ENCODE data around the gene TMEFF2.

The TMEFF2 gene

GRCh38 chr2:192010073-192010472, 184.7 kb downstream of the TMEFF2 start:
- no peak for DNase-seq (ENCODE audit: low spot score)

- no peak for DNase-seq (ENCODE audit: low spot score)
These were observed 187.0 kb downstream of the TMEFF2 start for GRCh38 chr2:192007581-192008228.

- no peak for DNase-seq (ENCODE audit: low spot score)
These were observed 189.5 kb downstream of the TMEFF2 start for GRCh38 chr2:192005211-192005610.

DNA sequence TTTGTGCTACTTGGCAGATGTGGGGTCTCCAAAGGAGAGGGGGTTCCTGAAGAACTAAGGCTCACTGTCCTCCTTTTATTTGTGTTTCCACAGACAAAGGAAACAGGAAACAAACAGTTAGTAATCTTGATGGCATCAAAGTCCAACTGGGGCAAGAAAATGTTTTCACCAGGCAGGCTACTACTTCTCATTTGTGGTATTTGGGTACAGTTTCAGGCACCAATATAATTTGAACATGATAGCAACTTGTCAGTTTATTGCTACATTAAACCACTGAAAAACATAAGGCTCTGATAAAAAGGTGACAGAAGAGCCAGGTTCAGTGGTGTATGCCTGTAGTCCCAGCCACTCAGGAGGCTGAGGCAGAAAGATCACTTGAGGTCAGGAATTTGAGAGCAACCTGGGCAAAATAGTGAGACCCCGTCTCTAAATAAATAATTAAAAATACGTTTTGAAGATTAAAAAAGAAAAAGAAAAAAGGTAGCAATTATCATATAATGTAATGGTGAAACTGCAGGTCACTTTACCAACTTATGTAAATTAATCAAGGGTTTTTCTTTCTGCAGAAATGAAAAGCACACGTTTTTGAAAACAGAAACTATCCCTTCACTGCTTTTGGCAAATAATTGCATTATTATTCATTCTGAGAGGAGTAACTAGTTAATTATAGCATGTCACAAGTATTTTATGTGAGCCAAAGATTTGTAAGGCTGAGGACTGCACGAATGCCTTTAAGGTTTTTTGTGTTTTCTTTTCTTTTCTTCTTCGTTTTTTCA, 190.4 kb downstream of the TMEFF2 start:
- DNase-seq (ENCODE audit: low spot score): no peak

- no peak for DNase-seq (ENCODE audit: low spot score)
These were observed 192.3 kb downstream of the TMEFF2 start for GRCh38 chr2:192002418-192002817.

GRCh38 chr2:192000196-192000980, 194.3 kb downstream of the TMEFF2 start:
- DNase-seq (ENCODE audit: low spot score): no peak

DNA sequence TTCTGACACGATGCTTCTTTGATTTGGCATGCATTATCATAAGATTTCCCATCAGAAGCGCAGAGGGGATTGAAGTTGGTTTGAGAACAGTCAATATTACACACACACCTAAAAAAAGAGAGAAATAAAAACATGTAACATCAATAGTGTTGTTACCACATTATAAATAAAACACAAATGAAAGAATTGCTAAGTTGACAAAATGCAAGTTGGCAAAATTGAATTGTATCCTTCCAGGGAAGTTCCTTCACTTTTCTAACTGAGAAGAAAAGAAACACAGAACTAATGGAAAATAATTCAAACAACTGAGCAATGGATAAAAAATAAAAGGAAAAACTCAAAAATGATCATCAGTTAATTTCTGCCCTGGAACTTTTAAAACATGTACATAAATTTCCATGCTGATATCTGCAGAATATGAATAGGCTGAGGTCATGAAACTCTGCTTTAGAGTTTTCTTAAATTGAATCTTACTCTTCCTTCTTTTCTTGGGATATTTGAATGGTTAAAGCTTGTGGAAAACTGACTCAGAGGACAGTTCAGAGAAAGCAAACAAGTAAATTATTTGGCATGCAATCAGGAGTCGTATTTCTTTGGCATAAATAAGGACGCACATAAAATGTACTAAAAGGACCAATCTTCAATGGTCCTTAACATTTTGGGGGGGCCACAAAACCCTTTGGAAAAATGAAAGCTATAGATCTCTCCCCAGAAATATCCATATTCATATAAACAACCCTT, 195.5 kb downstream of the TMEFF2 start:
- no peak for DNase-seq (ENCODE audit: low spot score)

DNA sequence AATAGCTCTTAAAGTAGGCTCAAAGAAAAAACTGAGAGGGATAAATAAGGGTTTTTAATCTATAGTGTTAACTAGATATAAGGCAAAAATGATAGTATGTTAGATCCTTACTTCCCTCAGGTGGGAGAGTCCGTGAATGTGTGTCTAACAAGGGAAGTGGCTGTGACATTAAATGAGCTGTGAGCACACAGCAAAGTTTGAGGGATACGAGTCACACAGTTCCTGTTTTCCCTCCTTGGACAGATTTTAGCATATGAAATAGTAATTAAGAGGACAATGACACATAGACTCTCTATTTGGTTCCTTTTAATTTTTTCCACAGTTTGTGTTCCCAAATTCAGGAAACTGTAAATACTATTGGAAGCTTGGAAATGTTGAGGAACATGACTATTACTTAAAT, 199.4 kb downstream of the TMEFF2 start:
- DNase-seq (ENCODE audit: low spot score): no peak

- no peak for DNase-seq (ENCODE audit: low spot score)
These were observed 200.0 kb downstream of the TMEFF2 start for GRCh38 chr2:191994749-191995148.

GRCh38 chr2:191991442-191991841, 203.3 kb downstream of the TMEFF2 start:
- no peak for DNase-seq (ENCODE audit: low spot score)

DNA sequence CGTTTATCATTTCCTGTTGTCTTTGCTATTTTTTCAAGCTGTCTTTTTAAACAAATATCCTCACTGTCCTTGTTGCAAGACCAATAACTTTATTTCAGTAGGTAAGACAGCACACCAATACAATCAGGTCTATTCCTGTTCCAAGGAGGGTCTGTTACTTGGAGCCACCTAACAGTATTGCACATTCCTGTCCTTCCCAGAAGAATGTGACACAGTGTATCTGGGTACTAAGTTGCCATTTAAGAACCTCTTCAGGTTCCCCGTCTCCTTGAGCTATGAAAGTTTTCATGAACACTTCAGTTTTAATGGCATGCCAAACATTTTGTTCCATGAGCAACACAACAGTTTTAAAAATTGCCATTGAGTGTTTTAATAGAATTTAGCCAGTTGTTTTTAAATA, 209.0 kb downstream of the TMEFF2 start:
- DNase-seq (ENCODE audit: low spot score): no peak

GRCh38 chr2:191983591-191983990, 211.1 kb downstream of the TMEFF2 start:
- no peak for DNase-seq (ENCODE audit: low spot score)

GRCh38 chr2:191983186-191983585, 211.5 kb downstream of the TMEFF2 start:
- no peak for DNase-seq (ENCODE audit: low spot score)

DNA sequence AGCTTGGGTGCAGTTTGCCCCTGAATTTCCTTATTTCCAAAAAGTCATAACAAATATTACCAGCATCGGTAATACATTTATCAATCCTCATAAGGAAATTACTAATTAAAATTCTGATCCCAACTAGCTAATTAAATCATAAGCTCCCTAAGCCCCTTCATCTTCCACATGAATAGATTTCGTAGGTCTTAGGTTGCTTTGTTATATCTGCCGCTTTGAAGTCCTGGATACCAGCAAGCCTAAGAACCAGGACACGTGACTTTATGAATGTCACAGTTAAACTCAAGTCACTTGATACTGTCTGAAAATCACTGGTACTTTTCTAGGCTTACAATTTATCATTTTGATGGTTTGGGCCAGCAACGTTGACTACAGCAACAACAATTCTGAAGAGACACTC, 213.0 kb downstream of the TMEFF2 start:
- DNase-seq (ENCODE audit: low spot score): no peak

DNA sequence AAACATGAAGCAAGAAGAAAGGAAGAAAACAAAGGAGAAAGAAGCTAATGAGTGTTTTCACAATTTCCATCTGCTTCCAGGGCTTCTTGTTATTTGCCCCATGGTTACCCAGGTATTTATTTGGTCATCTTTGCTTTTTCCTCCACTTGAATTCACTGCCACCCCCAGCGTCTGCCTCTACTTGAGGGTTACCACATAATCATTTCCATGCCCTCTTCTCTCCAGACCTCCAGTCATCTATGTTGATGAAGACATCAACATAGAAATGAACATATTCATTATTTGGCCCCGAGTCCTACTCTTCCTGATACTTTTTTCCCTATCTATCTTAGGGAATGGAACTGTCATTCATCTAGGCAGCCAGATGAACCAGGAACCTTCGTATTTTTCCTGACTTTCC, 214.2 kb downstream of the TMEFF2 start:
- no peak for DNase-seq (ENCODE audit: low spot score)

DNA sequence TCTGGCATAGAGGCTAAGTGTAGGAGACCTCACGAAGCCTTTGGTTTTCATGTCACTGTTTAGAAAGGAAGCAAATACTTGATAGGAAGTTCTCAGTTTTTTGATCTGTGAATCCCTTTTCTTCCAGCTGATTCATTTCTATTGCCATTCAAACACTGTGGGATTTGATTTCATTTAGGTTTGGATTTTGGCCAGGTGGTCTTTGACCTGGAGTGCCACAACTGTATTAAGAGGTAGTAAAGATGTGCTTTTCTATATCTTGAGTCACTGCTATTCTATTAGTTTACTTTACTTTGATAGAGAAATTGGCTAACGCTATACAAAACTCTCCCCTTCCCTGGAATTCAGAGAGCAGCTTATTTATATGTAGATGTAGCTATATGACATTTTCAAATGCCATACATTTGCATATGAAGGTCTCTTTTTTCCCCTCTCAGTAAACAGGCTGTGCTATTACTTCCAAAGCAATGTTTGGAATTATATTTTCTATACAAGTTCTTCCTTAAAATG, 215.5 kb downstream of the TMEFF2 start:
- no peak for DNase-seq (ENCODE audit: low spot score)

DNA sequence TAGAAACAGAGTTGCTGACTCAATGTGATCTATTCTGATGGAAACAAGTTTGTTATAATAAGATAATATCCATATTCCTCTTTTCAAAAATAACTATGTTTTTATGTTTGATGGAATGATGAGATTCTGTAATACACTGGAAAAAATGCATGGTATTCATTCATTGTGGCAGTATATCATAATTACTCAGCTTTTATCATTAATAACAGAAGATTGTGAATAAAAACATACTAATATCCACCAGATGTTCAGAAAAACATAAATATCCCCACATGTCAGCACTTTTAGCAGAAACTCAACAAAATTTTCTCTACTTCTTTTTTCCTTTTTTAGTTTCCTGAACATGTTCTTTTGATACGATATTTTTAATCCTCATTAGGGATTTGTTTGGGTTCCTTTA, 217.0 kb downstream of the TMEFF2 start:
- no peak for DNase-seq (ENCODE audit: low spot score)

DNA sequence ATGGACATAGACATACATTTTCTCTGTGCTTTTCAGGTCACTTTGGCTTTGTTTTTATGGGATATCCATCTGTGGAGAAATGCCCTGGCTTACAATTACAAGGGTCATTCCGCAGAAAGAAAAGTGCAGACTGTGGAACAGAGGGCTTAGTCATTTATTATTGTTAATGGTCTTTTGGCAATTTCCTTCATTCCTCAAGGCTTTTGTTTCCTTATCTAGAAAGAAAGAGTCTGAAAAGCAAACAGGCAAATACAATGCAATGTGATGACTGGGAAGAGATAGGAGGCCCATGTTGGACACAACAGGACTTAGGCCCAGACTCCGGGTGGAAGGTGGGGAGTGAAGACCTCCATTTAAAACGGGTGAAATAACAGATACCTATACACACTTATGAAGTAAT, 218.3 kb downstream of the TMEFF2 start:
- DNase-seq (ENCODE audit: low spot score): no peak

- no peak for DNase-seq (ENCODE audit: low spot score)
These were observed 220.1 kb downstream of the TMEFF2 start for GRCh38 chr2:191974676-191975075.

GRCh38 chr2:191970867-191971266, 223.9 kb downstream of the TMEFF2 start:
- DNase-seq (ENCODE audit: low spot score): no peak

GRCh38 chr2:191968120-191968519, 226.6 kb downstream of the TMEFF2 start:
- no peak for DNase-seq (ENCODE audit: low spot score)

GRCh38 chr2:191965733-191966132, 229.0 kb downstream of the TMEFF2 start:
- DNase-seq (ENCODE audit: low spot score): no peak
